ENCODE measurements around the gene ADAMTSL1. TPM values are rescaled to one million over a fixed set of nuclear protein-coding genes. Genes with fewer than 3 reads are reported as not detected.

ADAMTSL1 gene
- total and polyA plus RNA-seq, 4 donors = 0.31 to 3.4 (median 1.9) TPM

DNA sequence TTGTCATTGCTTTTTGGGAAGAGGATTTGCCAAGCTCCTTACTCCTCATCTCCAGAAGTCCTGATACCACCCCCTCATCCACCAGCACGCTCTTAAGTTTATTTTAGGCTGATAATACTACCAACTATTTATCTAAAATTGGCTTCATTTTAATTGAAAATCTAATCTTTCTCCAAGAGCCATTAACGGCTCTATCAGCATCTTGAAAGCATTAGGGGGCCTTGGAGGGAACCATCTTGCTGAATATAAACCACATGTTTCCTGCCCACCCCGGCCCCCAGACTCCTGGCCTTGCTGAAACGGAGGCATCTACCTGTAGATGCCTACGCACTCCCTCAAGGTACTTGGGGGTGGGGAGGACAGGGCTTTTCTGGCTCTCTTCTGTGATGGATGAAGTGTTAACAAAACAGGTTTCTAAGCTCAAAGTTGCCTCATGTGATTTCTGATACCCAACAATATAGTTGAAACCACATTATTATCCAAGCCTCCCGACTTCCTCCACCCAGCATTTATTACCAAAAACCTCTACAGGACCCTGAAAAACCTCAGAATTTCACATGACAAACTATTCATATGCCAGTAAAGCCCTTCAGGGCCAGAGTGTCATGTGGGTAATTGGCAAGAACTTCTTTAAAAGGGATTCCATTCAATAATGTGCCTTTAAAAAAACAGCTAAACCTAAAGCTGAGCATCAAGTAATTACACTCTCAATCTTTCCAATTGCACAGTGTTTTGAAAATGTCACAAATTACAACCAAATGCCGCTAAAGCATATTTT is 462.3 kb downstream of the ADAMTSL1 start:
- H3K36me3 ChIP-seq (ENCODE audit: control insufficient read depth in 4 of 4, insufficient read depth in 3 of 4, low read depth in 1 of 4, low read length in 3 of 4) = no peaks in the 10 kb centered on the region
- H3K9me3 ChIP-seq (ENCODE audit: control insufficient read depth in 4 of 4, low read length in 3 of 4) = no peaks in the 10 kb centered on the region
- no peaks in the 10 kb centered on the region for H3K27me3 ChIP-seq (ENCODE audit: control insufficient read depth in 4 of 4, insufficient read depth in 4 of 4, low read length in 3 of 4)
- no peak overlapping the region for H3K27ac ChIP-seq (ENCODE audit: low read depth in 1 of 2, low read length in 2 of 2)
- H3K4me3 ChIP-seq (ENCODE audit: low read depth in 1 of 3, low read length in 3 of 3) = no peak overlapping the region
- DNase-seq (ENCODE audit: low spot score) = no peak
- H3K4me1 ChIP-seq (ENCODE audit: control insufficient read depth in 4 of 4, insufficient read depth in 4 of 4, low read length in 3 of 4) = no peaks in the 10 kb centered on the region
- no peak overlapping the region for H3K9ac ChIP-seq (ENCODE audit: low read depth in 1 of 2, low read length in 2 of 2)
- TF ChIP-seq YY1 (IDR thresholded peaks at IDR 0.05) (no peak), TAF1 (conservative IDR thresholded peaks at IDR 0.05) (no peak), HNF4A (conservative IDR thresholded peaks at IDR 0.05) (no peak), EGR1 (IDR thresholded peaks at IDR 0.05; ENCODE audit: low read depth in 2 of 2) (no peak), SP1 (IDR thresholded peaks at IDR 0.05) (no peak), RAD21 (IDR thresholded peaks at IDR 0.05) (no peak), RXRA (IDR thresholded peaks at IDR 0.05) (no peak), FOXA2 (IDR thresholded peaks at IDR 0.05) (no peak), HNF4G (IDR thresholded peaks at IDR 0.05) (no peak), FOXA1 (IDR thresholded peaks at IDR 0.05) (no peak)
- TF ChIP-seq, protein P1, sequence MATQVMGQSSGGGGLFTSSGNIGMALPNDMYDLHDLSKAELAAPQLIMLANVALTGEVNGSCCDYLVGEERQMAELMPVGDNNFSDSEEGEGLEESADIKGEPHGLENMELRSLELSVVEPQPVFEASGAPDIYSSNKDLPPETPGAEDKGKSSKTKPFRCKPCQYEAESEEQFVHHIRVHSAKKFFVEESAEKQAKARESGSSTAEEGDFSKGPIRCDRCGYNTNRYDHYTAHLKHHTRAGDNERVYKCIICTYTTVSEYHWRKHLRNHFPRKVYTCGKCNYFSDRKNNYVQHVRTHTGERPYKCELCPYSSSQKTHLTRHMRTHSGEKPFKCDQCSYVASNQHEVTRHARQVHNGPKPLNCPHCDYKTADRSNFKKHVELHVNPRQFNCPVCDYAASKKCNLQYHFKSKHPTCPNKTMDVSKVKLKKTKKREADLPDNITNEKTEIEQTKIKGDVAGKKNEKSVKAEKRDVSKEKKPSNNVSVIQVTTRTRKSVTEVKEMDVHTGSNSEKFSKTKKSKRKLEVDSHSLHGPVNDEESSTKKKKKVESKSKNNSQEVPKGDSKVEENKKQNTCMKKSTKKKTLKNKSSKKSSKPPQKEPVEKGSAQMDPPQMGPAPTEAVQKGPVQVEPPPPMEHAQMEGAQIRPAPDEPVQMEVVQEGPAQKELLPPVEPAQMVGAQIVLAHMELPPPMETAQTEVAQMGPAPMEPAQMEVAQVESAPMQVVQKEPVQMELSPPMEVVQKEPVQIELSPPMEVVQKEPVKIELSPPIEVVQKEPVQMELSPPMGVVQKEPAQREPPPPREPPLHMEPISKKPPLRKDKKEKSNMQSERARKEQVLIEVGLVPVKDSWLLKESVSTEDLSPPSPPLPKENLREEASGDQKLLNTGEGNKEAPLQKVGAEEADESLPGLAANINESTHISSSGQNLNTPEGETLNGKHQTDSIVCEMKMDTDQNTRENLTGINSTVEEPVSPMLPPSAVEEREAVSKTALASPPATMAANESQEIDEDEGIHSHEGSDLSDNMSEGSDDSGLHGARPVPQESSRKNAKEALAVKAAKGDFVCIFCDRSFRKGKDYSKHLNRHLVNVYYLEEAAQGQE (IDR thresholded peaks at IDR 0.05) = no peak
- TF ChIP-seq, protein P2, sequence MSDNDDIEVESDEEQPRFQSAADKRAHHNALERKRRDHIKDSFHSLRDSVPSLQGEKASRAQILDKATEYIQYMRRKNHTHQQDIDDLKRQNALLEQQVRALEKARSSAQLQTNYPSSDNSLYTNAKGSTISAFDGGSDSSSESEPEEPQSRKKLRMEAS (IDR thresholded peaks at IDR 0.05) = no peak
- TF ChIP-seq, protein P3, sequence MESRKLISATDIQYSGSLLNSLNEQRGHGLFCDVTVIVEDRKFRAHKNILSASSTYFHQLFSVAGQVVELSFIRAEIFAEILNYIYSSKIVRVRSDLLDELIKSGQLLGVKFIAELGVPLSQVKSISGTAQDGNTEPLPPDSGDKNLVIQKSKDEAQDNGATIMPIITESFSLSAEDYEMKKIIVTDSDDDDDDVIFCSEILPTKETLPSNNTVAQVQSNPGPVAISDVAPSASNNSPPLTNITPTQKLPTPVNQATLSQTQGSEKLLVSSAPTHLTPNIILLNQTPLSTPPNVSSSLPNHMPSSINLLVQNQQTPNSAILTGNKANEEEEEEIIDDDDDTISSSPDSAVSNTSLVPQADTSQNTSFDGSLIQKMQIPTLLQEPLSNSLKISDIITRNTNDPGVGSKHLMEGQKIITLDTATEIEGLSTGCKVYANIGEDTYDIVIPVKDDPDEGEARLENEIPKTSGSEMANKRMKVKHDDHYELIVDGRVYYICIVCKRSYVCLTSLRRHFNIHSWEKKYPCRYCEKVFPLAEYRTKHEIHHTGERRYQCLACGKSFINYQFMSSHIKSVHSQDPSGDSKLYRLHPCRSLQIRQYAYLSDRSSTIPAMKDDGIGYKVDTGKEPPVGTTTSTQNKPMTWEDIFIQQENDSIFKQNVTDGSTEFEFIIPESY (IDR thresholded peaks at IDR 0.05) = no peak
- TF ChIP-seq, protein P4, sequence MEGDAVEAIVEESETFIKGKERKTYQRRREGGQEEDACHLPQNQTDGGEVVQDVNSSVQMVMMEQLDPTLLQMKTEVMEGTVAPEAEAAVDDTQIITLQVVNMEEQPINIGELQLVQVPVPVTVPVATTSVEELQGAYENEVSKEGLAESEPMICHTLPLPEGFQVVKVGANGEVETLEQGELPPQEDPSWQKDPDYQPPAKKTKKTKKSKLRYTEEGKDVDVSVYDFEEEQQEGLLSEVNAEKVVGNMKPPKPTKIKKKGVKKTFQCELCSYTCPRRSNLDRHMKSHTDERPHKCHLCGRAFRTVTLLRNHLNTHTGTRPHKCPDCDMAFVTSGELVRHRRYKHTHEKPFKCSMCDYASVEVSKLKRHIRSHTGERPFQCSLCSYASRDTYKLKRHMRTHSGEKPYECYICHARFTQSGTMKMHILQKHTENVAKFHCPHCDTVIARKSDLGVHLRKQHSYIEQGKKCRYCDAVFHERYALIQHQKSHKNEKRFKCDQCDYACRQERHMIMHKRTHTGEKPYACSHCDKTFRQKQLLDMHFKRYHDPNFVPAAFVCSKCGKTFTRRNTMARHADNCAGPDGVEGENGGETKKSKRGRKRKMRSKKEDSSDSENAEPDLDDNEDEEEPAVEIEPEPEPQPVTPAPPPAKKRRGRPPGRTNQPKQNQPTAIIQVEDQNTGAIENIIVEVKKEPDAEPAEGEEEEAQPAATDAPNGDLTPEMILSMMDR (IDR thresholded peaks at IDR 0.05; ENCODE audit: low read depth, low read length, missing input control) = no peak
- 60% methylated on average over 7 of the region's 7 CpGs for WGBS

DNA sequence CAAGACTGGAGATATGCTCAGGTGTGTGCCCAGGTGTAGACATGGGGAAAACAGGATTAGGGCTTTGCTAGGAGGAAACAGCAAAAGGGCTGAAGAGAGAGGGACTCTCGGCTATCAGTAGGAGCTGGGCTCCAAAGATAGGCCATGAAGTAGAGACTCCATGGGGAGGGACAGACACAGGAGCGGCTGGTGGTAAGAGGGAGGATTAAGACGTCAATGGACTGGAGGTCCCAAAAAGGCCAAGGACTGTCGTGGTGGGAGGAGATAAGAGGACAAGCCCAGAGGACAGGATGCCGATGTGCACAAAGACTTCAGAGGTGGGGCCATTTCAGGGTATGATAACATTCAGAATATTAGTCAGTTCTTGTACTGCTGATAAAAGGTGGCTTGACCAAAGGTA is 466.0 kb downstream of the ADAMTSL1 start:
- DNase-seq (ENCODE audit: low spot score) = no peak
- WGBS = 84% methylated on average over 5 of the region's 5 CpGs
- H3K36me3 ChIP-seq (ENCODE audit: control insufficient read depth in 4 of 4, insufficient read depth in 3 of 4, low read depth in 1 of 4, low read length in 3 of 4) = no peaks in the 10 kb centered on the region
- TF ChIP-seq, protein P5, sequence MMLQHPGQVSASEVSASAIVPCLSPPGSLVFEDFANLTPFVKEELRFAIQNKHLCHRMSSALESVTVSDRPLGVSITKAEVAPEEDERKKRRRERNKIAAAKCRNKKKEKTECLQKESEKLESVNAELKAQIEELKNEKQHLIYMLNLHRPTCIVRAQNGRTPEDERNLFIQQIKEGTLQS (IDR thresholded peaks at IDR 0.05) = no peak
- TF ChIP-seq TAF1 (conservative IDR thresholded peaks at IDR 0.05) (no peak), RXRA (IDR thresholded peaks at IDR 0.05) (no peak), GABPA (IDR thresholded peaks at IDR 0.05 in 1 of 2, conservative IDR thresholded peaks at IDR 0.05 in 1 of 2) (no peak), HNF4G (IDR thresholded peaks at IDR 0.05) (no peak), SP1 (IDR thresholded peaks at IDR 0.05) (no peak), RAD21 (IDR thresholded peaks at IDR 0.05) (no peak)
- TF ChIP-seq, protein P4 (IDR thresholded peaks at IDR 0.05; ENCODE audit: low read depth, low read length, missing input control) = no peak
- TF ChIP-seq, protein P2 (IDR thresholded peaks at IDR 0.05) = no peak
- TF ChIP-seq, protein P1 (IDR thresholded peaks at IDR 0.05) = no peak

More for the DNA sequence above, 466.0 kb downstream of the ADAMTSL1 start:
- H3K9ac ChIP-seq (ENCODE audit: low read depth in 1 of 2, low read length in 2 of 2) = no peak overlapping the region
- no peak overlapping the region for H3K4me3 ChIP-seq (ENCODE audit: low read depth in 1 of 3, low read length in 3 of 3)
- no peaks in the 10 kb centered on the region for H3K4me1 ChIP-seq (ENCODE audit: control insufficient read depth in 4 of 4, insufficient read depth in 4 of 4, low read length in 3 of 4)
- no peak overlapping the region for H3K27ac ChIP-seq (ENCODE audit: low read depth in 1 of 2, low read length in 2 of 2)
- no peaks in the 10 kb centered on the region for H3K9me3 ChIP-seq (ENCODE audit: control insufficient read depth in 4 of 4, low read length in 3 of 4)
- no peaks in the 10 kb centered on the region for H3K27me3 ChIP-seq (ENCODE audit: control insufficient read depth in 4 of 4, insufficient read depth in 4 of 4, low read length in 3 of 4)
